ENCODE data around the gene GALR1. TPM values are rescaled to one million over a fixed set of nuclear protein-coding genes. Genes with fewer than 3 reads are reported as not detected.
A peak's percentile ranks its signal among the peaks of the same experiment; 100 is the strongest.

GALR1 gene, protein sequence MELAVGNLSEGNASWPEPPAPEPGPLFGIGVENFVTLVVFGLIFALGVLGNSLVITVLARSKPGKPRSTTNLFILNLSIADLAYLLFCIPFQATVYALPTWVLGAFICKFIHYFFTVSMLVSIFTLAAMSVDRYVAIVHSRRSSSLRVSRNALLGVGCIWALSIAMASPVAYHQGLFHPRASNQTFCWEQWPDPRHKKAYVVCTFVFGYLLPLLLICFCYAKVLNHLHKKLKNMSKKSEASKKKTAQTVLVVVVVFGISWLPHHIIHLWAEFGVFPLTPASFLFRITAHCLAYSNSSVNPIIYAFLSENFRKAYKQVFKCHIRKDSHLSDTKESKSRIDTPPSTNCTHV
- not detected in 2 replicates for total RNA-seq
- polyA plus RNA-seq, result not detected in 2 replicates

DNA sequence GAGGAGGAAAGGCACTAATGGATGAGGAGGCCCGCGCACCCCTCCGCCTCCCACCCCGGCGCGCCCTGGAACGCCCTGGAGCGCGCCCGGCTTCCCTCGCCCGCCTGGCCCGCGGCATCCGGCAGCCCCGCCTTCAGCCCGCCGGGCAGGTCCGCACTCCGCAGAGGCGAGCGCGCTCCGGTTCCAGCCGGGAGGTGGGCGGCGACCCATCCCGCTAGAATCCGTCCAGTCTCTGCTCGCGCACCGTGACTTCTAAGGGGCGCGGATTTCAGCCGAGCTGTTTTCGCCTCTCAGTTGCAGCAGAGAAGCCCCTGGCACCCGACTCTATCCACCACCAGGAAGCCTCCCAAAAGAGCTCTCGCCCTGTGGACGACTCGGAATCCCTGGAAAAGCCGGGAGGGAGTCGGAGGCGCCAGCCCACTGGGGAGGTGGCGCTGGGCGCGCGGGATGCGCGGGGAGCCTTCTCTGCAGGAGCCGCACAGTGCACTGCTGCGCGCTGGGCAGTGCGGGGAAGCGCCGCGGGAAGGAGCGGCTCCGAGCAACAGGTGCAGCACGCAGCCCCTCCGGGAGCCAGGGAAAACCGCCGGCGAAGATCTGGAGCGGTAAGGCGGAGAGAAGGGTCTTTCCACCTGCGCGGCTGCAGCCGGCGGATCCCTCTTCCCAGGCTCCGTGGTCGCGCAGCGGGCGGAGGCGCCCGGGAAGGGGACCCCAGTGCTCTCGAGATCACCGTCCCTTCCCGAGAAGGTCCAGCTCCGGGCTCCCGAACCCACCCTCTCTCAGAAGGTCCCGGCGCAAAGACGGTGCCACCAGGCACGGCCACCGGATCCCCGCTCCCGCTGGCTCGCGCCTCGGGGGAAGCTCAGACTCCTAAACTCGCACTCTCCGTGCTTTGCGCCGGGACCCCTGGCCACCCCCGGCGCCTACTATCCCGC is at the start of gene GALR1:
TSS of gene GALR1 (plus strand) at position 280 of the 932 bp plus-strand sequence. CDS start 701 bp downstream, outside the sequence.
- TF ChIP-seq, protein P1, sequence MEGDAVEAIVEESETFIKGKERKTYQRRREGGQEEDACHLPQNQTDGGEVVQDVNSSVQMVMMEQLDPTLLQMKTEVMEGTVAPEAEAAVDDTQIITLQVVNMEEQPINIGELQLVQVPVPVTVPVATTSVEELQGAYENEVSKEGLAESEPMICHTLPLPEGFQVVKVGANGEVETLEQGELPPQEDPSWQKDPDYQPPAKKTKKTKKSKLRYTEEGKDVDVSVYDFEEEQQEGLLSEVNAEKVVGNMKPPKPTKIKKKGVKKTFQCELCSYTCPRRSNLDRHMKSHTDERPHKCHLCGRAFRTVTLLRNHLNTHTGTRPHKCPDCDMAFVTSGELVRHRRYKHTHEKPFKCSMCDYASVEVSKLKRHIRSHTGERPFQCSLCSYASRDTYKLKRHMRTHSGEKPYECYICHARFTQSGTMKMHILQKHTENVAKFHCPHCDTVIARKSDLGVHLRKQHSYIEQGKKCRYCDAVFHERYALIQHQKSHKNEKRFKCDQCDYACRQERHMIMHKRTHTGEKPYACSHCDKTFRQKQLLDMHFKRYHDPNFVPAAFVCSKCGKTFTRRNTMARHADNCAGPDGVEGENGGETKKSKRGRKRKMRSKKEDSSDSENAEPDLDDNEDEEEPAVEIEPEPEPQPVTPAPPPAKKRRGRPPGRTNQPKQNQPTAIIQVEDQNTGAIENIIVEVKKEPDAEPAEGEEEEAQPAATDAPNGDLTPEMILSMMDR (IDR thresholded peaks at IDR 0.05; ENCODE audit: low read depth, low read length), result no peak
- no peaks in the 10 kb centered on the region for H3K36me3 ChIP-seq
- peaks cover 79% of the 10 kb centered on the region for H3K27me3 ChIP-seq

DNA sequence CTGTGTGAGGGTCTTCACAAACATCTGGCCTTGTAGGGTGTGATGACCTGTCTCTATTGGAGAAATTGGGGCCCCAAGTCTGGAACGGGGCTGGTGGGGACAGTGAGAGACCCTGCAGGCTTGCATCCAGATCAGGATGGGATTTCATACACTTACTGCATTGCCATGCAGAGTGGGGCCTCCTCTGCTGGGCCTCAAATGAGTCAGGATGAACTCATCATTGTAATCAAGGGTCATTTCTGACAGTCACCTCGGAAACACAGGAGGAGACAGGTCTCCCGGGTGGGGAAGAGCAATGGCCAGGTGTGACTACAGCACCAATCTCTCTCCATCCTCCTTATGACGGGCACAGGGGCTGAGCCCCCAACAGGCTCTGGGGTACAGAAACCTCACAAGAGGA is 48.1 kb upstream of the GALR1 start:
- TF ChIP-seq, protein P1 (IDR thresholded peaks at IDR 0.05; ENCODE audit: low read depth, low read length), result no peak
- Histone ChIP-seq H3K9me3 (ENCODE audit: low read depth) (no peaks in the 10 kb centered on the region), H3K27me3 (no peaks in the 10 kb centered on the region), H3K27ac (no peak overlapping the region), H3K36me3 (no peaks in the 10 kb centered on the region), H3K4me3 (no peak overlapping the region), H3K4me1 (ENCODE audit: low read depth) (no peaks in the 10 kb centered on the region)
- no peak for DNase-seq (ENCODE audit: low read depth in 1 of 2, low spot score in 1 of 2)

More for the DNA sequence above, at the start of gene GALR1:
- Histone ChIP-seq H3K4me1 (ENCODE audit: low read depth) (no peaks in the 10 kb centered on the region), H3K4me3 (peak within 1 kb of the TSS; percentile 32), H3K27ac (no peak within 1 kb of the TSS), H3K9me3 (ENCODE audit: low read depth) (no peaks in the 10 kb centered on the region)
- peak in 1 of 2 donors; percentile 22 for DNase-seq (ENCODE audit: low read depth in 1 of 2, low spot score in 1 of 2)

DNA sequence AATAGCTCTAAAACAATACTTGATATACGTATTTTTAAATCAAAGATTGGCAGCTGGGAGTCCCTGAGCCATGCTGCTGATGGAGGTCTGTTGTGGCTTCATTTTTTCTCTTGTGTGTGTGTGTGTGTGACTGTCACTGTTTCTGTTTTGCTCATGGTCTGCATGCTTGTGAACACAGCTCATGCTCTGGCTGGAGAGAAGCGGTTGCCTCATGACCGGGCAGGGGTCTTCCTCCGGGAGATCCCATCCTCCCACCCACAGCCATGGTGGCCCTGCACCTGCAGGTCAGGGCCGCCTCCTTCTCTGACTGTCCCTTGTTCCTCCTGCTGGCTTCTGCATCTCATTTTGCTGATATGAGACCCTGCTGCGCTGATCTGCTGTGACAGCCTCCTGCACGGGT is 47.3 kb upstream of the GALR1 start:
- TF ChIP-seq, protein P1 (IDR thresholded peaks at IDR 0.05; ENCODE audit: low read depth, low read length), result no peak
- Histone ChIP-seq H3K27ac (no peak overlapping the region), H3K9me3 (ENCODE audit: low read depth) (no peaks in the 10 kb centered on the region), H3K36me3 (no peaks in the 10 kb centered on the region), H3K4me3 (no peak overlapping the region), H3K4me1 (ENCODE audit: low read depth) (no peaks in the 10 kb centered on the region), H3K27me3 (no peaks in the 10 kb centered on the region)
- no peak for DNase-seq (ENCODE audit: low read depth in 1 of 2, low spot score in 1 of 2)

DNA sequence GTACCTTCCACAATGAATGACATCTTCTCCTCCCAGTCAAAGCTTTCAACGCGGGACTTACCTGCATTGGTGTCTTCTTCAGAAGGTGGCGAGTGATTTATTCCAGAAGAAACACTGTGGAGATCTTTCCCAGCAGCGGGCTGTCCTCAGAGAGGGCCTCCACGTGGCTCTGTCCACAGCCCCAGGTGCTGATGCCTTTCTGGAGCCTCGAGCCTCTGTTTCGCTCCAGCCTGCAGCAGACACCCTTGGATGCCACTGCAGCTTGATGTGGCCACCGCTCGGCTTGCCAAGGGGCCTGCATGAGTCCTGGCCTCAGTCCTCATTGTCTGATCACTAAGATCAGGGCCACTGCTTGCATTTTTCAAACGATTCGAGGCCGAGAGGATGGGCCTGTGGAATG is 46.6 kb upstream of the GALR1 start:
- no peak overlapping the region for H3K4me3 ChIP-seq
- no peaks in the 10 kb centered on the region for H3K36me3 ChIP-seq
- TF ChIP-seq, protein P1 (IDR thresholded peaks at IDR 0.05; ENCODE audit: low read depth, low read length), result no peak
- H3K27me3 ChIP-seq, result no peaks in the 10 kb centered on the region
- no peaks in the 10 kb centered on the region for H3K9me3 ChIP-seq (ENCODE audit: low read depth)
- peak; percentile 36 to 68 for DNase-seq (ENCODE audit: low read depth in 1 of 2, low spot score in 1 of 2)
- no peaks in the 10 kb centered on the region for H3K4me1 ChIP-seq (ENCODE audit: low read depth)
- H3K27ac ChIP-seq, result no peak overlapping the region

DNA sequence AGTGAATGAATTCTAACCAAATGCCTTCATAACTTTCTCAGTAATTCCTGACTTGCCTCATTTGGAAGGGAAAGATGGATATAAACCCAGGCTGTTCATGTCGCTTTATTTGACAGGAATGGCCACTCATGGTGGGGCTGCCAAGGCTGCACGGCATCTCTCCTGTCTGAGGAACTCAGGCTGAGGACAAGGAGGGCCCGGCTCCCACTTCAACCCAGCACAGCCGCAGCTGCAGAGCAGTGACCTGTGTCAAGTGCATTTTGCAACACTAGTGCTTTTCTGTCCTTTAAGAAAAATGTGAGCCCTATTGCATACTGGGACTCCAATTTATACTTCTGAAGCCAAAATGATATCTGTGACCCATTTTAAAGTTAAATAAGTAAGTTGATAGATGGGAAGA is 45.8 kb upstream of the GALR1 start:
- Histone ChIP-seq H3K4me3 (no peak overlapping the region), H3K27ac (no peak overlapping the region), H3K9me3 (ENCODE audit: low read depth) (no peaks in the 10 kb centered on the region), H3K4me1 (ENCODE audit: low read depth) (no peaks in the 10 kb centered on the region), H3K27me3 (no peaks in the 10 kb centered on the region), H3K36me3 (no peaks in the 10 kb centered on the region)
- TF ChIP-seq, protein P1 (IDR thresholded peaks at IDR 0.05; ENCODE audit: low read depth, low read length), result no peak
- DNase-seq (ENCODE audit: low read depth in 1 of 2, low spot score in 1 of 2), result no peak

Measured in cardiac muscle cell (in vitro differentiated cells and primary cell).